ENCODE measurements around the gene RPP25L. TPM values are rescaled to one million over a fixed set of nuclear protein-coding genes. Genes with fewer than 3 reads are reported as not detected.

RPP25L gene
- polyA plus RNA-seq, 3 donors, result 20.1 to 42.3 (median 39.4) TPM

GRCh38 chr9:34589636-34590380 is 22.1 kb downstream of the RPP25L start, which contains the start of gene CNTFR:
Gene CNTFR (minus strand): TSS chr9:34589724. CDS start chr9:34568981, 20,743 bp downstream.
- no peak for TF ChIP-seq CTCF (IDR thresholded peaks at IDR 0.05)
- Mint-ChIP-seq H3K27ac (no peak within 1 kb of the TSS), H3K36me3 (peaks cover 0 to 11% of the 10 kb centered on the region in 2 donors), H3K4me1 (peaks cover 38% of the 10 kb centered on the region), H3K4me3 (peak within 1 kb of the TSS; percentile 77 to 91), H3K27me3 (ENCODE audit: low read depth in 3 of 3) (peaks cover 84 to 96% (median 84%) of the 10 kb centered on the region in 3 donors), H3K9me3 (peaks cover 0 to 26% (median 18%) of the 10 kb centered on the region in 7 donors)
- Histone ChIP-seq H3K36me3 (replicated peaks in 1 of 2; ENCODE audit: control insufficient read depth in 1 of 2, insufficient read depth in 2 of 2, low read length in 2 of 2) (no peaks in the 10 kb centered on the region), H3K27ac (ENCODE audit: low read depth in 1 of 2, low read length in 2 of 2) (no peak within 1 kb of the TSS), H3K9me3 (replicated peaks in 1 of 2; ENCODE audit: control insufficient read depth in 1 of 2, insufficient read depth in 1 of 2, low read length in 2 of 2) (peaks cover 0 to 41% of the 10 kb centered on the region in 2 donors), H3K4me2 (replicated peaks; ENCODE audit: extremely low read depth, low read length, poor library complexity, severe bottlenecking) (peak within 1 kb of the TSS; percentile 83), H2AFZ (ENCODE audit: insufficient read depth, low read depth, low read length, poor library complexity, severe bottlenecking) (peak within 1 kb of the TSS; percentile 68), H3K4me3 (replicated peaks in 1 of 3; ENCODE audit: low read depth in 2 of 3, low read length in 3 of 3) (peak within 1 kb of the TSS in 1 of 3 experiments; percentile 75), H4K20me1 (ENCODE audit: insufficient read depth, low read length) (no peaks in the 10 kb centered on the region), H3K9ac (ENCODE audit: insufficient read depth, low read length, poor library complexity, severe bottlenecking) (no peak within 1 kb of the TSS), H3K4me1 (ENCODE audit: control insufficient read depth in 1 of 2, insufficient read depth in 2 of 2, low read length in 2 of 2) (peaks cover 33 to 38% of the 10 kb centered on the region in 2 donors), H3K27me3 (ENCODE audit: control insufficient read depth in 2 of 2, insufficient read depth in 2 of 2, low read length in 2 of 2) (peaks cover 60 to 89% of the 10 kb centered on the region in 2 donors), H3K79me2 (ENCODE audit: insufficient read depth, low read length) (no peaks in the 10 kb centered on the region)
- under 1% methylated on average over 96 of the region's 104 CpGs for WGBS (ENCODE audit: insufficient coverage)
- intact Hi-C loops (cut with micrococcal nuclease), result loop anchor here in 1 of 2 donors (10.0 kb wide), 1 partner anchor 145 kb away; no protein-coding TSS in a partner anchor
- DNase-seq, result no peak

- DNase-seq, result no peak
- peak overlapping the region; percentile 12 to 73 for H3K4me3 Mint-ChIP-seq
- peaks cover 89 to 97% (median 89%) of the 10 kb centered on the region in 3 donors for H3K27me3 Mint-ChIP-seq (ENCODE audit: low read depth in 3 of 3)
- Histone ChIP-seq H3K4me3 (replicated peaks in 1 of 3; ENCODE audit: low read depth in 2 of 3, low read length in 3 of 3) (no peak overlapping the region), H4K20me1 (ENCODE audit: insufficient read depth, low read length) (no peaks in the 10 kb centered on the region), H3K9me3 (replicated peaks in 1 of 2; ENCODE audit: control insufficient read depth in 1 of 2, insufficient read depth in 1 of 2, low read length in 2 of 2) (peaks cover 0 to 41% of the 10 kb centered on the region in 2 donors), H3K27me3 (ENCODE audit: control insufficient read depth in 2 of 2, insufficient read depth in 2 of 2, low read length in 2 of 2) (peaks cover 64 to 93% of the 10 kb centered on the region in 2 donors), H3K27ac (ENCODE audit: low read depth in 1 of 2, low read length in 2 of 2) (no peak overlapping the region), H3K36me3 (replicated peaks in 1 of 2; ENCODE audit: control insufficient read depth in 1 of 2, insufficient read depth in 2 of 2, low read length in 2 of 2) (no peaks in the 10 kb centered on the region), H2AFZ (ENCODE audit: insufficient read depth, low read depth, low read length, poor library complexity, severe bottlenecking) (no peak overlapping the region), H3K79me2 (ENCODE audit: insufficient read depth, low read length) (no peaks in the 10 kb centered on the region), H3K9ac (ENCODE audit: insufficient read depth, low read length, poor library complexity, severe bottlenecking) (no peak overlapping the region), H3K4me1 (ENCODE audit: control insufficient read depth in 1 of 2, insufficient read depth in 2 of 2, low read length in 2 of 2) (peaks cover 33 to 38% of the 10 kb centered on the region in 2 donors), H3K4me2 (replicated peaks; ENCODE audit: extremely low read depth, low read length, poor library complexity, severe bottlenecking) (no peak overlapping the region)
- intact Hi-C loops (cut with micrococcal nuclease), result no loop called here
- H3K36me3 Mint-ChIP-seq, result peaks cover 0 to 11% of the 10 kb centered on the region in 2 donors
- TF ChIP-seq CTCF (IDR thresholded peaks at IDR 0.05), result no peak
- H3K9me3 Mint-ChIP-seq, result peaks cover 0 to 24% (median 18%) of the 10 kb centered on the region in 7 donors
- peaks cover 38% of the 10 kb centered on the region for H3K4me1 Mint-ChIP-seq
- no peak overlapping the region for H3K27ac Mint-ChIP-seq
- 3% methylated on average over 80 of the region's 86 CpGs for whole genome bisulfite sequencing (ENCODE audit: insufficient coverage)
Observed at GRCh38 chr9:34588671-34589635, 22.9 kb downstream of the RPP25L start.
